OCI-M2 (cell line): ENCODE measurements around the gene CAMK1G.

Experiments used
- DNase-seq: peaks from one replicate; lab custom pipeline; 2025; ENCODE audit not compliant: unreplicated experiment; lab: John Stamatoyannopoulos, UW

CAMK1G gene

DNA sequence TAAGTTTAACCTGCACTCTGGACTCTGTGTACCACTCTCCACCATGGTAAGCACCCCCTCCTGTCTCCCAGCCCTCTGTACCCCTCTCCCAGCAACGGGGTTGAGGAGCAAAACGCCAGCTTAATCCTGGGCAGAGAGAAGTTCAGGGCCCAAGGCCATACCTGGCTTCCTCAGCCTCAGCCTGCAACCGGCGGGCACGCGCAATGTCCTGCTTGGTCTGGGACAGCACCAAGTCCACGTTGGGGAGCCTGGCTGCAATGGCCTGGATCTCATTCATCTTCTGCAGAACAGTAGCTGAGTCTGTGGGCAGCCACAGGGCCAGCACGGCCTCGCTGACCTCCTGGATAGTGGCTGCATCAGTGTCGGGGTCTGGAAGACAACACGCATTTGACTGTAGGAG lies 34.8 kb downstream of the CAMK1G start:
- DNase-seq, result no peak

DNA sequence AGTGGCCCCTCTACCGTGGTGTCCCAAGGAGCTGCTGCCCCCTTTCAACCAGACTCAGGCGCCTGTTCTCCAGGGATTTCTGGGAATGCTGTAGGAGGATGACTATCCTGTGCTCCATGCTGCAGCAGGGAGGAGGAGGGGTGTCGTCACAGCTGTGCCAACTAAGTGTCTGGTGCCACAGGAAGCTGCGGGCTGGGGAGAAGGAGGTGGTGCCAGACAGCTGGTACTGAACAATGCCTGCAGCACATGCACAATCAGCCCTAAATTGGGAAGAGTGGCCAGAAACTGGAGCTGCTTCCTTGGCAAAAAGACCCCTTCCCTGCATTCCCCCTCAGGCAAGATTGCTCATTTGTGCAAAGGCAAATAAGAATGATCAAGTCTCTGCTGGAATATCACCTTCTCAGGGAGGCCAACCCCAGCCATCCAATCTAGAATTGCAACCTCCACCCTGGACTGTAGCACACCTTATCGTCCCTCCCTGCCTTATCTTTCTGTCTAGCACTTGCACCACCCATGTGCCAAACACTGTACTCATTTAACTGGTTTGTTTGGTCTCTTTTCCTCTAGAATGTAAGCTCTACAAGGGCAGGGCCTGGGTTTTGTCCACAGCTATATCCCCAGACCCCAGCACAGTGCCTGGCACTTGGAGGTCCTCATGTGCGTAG lies 35.4 kb downstream of the CAMK1G start:
- no peak for DNase-seq

DNA sequence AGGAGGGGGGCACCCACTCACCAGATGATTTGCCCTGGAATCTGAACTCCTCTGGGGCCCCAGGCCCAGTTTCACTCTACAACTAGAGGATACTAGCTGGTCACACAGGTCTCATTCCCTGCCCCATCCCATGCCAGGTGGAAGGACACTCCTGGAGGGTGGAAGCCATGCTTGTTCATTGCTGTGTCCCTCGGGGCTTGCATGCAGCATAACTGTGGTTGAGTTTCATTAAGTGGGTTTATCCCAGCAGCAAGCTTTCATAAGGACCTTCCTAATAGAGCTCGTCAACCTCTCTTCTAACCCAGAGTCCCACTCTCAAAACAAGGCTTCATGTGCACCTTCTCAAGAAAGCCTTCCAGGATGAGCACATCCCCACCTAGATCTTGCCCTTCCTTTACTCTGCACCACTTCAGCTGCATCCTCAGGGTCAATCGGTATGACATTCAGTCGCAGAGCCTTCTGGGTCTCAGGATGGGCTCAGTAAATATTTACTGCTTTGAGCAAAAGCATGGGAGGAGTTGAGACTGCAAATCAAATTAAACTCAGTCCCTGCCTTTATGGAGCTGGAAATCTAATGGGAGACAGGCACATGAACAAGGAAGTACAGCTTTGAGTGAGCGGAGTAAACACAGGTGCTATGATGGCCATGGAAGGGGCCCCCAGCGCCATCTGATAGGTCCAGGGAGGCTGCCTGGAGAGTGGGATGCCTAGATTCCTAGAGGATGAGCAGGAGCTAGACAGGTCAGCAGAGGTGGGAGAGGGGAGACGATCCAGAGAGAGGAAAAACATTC lies 36.4 kb downstream of the CAMK1G start:
- no peak for DNase-seq

DNA sequence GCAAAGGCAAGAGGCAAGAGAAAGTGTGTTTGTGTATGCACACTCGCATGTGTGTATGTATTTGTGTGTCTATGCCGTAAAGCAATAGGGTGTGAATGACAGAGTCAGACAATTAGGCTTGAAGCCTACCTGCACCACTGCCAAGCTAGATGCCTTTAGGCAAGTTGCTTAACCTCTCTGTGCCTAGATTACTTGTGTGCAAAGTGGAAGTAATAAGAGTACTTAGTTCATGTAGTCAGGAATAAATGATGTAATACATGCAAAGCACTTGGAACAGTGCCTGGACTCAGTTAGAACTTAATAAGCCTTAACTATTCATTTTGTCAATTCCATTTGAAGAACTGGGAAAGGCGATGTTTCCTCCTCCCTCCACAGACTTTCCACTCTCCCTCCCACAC lies 37.0 kb downstream of the CAMK1G start:
- no peak for DNase-seq

DNA sequence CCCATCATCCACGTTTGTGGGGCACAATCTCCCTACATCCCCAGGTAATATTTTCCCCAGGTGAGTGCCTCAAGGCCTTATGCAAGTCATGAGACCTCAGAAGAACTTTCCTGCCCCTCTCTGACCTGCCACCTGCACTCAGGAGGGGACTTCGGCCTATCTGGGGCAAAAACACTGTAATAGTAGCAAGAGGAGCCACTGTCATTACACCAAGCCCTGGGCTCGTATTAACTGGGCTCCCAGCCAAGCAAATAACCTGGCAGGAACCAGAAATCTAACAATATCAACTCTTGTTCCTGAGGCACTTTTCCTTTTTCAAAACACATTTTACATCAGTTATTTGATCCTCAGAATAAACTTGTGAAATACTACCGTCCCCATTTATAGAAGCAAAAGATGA lies 37.8 kb downstream of the CAMK1G start:
- no peak for DNase-seq

DNA sequence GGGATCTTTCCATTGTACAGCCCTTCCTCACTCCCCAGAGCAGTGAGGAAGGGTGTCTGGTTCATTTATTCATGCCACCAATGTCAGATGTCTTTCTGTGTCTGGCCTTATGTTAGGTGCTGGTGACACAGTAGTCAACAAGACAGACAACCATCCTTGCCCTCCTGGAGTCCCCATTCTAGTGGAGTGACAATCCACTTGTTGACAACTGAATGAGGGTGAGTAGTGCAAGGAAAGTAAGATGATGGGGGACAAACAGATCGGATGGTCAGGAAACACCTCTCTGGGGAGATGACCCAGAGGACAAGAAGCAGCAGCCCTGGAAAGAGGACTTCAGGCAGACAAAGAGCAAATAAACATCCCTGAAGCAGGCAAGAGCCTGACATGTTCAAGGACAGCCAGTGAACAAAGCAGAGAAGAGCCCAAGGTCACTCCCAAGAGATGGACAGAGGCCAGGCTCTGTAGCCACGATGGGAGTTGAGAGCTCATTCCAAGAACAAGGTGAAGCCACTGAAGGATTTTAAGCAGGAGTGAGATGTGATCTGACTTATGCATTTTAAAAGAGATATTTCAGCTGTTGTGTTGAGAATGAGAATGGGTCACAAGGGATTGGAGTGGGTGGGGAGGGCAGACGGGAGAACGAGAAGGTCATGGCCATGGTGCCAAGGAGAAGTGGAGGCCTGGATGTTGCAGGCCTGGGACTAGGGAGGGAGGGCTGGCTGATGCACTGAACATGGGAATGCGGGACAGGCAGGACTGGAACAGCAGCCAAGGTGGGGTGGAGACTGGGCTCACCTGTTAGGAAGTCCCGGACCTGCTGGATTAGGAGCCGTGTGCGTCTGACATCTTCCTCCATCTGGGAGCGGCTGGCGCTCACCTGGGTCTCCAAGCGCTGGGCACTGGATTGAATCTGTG lies 38.5 kb downstream of the CAMK1G start:
- no peak for DNase-seq

DNA sequence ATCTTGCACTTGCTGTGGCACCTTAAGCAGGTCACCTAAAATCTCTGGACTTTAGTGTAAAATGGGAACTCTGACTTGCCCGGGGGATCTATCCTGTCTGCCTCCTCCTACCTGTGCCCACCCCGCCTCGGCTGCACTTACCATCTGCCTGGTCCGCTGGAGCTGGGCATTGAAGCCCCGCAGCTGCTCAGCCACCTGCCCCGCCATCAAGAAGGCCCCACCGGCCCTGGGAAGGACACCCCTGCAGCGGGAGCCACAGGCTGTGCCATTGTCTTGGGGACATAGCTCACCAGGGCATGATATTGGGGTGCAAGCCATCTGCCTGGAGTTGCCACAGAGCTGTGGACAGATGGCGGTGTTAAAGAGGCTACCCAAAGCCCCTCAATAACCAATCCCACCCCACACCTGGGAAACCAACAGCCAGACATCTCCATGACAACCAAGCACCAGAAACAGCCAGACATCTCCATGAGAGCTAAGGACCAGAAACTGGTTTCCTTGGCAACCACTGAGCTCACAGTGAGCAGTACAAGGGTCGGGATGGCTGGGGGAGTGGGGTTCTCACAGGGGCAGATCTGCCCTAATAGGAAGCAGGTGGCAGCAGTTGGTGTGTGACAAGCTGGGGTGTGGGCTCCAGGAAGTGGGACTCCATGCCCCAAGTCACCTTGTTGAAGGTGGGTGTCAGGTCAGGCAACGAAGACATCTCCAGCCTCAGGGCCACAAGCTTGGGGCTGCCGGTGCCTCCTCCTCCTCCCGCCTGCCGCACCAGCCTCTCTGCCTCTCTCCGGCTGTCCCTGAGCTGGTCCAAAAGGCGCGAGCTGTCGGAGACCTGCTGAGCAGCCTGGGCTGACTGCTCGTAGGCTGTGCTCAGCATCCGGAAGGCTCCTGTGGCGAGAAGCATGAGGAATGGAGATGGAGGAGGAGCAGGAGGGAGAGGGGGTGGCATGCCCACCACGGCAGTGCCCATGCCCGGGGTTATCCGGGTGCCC lies 39.6 kb downstream of the CAMK1G start:
- no peak for DNase-seq

DNA sequence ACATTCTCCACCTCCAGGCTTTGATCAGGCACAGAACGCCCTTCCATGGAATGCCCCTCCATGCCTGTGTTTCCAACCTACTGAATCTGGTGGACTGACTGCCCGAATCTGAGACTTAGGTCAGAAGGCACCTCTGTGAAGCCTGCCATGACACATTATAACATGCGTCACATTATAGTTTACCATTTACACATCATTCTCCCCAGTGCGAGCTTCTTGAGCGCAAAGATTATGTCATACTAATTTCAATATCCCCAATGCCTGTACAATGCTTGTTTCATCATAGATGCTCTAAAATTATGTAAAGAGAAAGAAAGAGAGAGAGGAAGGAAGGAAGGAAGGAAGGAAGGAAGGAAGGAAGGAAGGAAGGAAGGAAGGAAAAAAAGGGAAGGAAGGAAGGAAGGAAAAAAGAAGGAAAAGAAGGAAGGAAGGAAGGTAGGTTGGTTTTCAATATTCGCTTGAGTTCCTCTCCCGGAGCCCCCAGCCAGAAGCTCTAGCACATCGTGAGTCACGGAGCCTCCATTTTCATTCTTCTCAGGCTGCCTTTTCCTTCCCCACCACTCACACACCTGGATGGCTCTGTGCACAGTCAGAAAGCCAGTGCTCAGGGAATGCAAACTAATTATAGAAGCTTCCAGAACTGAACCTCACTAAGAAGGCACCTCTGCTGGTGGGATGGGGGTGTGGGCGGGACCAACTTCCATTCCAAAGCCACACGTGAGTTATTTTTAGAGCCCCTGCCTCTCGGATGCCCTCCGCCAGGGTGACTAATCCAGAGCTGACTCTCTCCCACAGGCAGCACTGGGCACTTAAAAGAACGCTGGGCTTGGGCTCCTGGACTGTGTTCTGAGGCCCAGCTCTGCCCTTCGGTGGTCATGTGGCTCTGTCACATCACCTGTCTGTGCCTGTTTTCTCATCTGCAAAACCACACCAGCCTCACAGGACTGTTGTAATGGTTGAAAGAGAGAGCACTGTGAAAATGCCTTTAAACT lies 41.3 kb downstream of the CAMK1G start:
- no peak for DNase-seq

DNA sequence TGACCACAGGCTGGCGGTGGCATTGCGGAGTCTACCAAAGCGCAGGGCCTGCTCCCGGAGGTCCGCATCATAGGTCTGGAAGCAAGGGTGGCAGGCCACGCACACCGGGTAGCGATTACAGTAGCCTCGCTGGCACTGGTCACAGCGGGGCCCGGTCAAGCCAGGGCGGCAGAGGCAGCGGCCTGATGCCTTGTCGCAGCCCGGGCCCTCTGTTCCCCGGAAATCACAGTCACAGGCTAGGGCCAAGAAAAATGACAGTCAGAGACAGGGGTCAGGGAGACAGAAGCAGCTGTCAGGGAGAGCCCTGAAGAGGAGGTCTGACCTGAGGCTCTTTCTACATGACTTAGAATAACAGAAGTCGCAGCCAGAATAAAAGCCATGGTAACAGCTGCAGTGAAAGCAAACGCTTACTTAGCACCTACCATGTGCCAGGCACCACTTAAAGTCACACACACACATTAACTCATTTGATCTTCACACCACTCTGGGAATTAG lies 42.3 kb downstream of the CAMK1G start:
- no peak for DNase-seq

DNA sequence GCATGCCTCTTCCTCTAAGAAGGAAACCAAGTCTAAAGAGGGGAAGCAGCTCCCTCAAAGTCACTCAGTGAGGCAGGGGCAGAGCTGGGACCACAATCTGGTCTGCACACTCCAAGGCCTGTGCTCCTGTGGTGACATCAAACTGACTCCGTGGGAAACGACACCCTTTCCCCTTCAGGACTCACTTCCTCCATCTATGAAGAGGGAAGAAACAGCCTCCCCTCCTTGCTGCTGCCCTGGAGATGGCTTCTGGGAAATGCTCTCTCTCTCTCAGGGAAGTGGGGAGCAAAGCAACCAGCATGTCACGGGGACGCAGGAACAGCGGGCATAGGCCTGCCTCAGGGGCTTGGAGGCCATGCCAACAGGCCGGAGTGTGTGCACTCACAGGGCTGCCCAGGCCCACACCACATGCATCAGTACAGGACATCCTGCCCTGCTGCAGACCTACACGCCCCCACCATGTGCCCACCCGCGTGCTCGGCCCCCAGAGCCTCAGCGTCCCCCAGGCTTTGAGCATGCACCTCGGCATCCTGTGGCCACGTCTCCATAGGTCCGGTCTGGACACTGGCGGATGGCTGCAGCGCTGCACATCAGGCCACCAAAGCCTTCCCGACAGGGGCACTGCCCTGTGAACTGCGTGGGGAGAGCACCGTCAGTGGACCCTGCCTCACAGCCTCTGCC lies 43.0 kb downstream of the CAMK1G start:
- no peak for DNase-seq

DNA sequence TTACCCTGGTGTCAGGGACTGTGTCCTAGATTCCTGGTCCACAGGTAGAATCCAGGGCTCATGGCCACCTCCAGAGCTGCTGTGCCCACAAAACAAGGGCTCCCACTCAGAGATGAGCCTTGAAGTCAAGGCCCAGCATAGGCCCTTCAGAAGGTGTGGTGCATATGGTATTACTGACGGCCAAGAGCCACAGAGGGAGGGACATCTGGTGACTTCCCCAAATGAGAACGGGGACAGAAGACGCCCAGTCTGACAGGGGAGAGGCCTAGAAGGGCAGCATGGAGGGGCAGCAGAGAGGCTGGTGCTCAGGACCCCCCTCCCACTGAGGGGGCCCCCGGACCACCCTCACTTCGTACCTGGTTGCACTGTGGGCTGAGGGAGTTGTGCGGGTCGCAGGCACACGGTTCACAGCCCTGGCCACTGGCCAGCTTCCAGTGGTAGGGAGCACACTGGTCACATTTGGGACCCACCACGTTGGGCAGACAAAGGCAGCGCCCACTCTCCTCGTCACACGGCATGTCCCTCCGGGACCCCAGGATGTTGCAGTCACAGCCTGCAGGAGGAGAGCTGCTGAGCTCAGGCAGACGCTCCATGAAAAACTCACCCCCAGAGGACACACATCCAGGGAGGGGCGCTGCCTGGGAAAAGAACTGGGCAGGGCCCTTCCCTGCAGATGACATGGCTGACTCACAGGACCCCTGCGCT lies 43.7 kb downstream of the CAMK1G start:
- no peak for DNase-seq

DNA sequence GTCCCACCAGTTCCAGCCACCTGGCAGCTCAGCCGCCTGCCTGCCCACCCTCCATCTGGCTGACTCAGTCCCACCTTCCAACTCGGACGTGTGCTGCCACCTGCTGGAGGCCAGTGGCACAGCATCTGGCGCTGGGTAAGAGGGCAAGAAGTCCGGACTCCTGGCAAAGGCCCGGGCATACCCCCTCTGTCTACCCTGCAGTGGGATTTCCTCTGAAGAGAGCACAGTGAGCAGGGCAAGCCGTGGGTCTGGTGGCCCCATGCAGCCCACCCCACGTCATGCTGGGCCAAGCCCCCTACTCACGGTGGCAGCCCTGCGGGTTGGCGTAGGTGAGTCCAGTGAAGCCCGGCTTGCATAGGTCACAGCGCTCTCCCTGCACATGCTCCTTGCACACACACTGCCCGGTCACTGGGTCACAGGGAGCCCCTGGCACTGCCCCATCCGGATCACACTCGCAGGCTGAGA lies 44.2 kb downstream of the CAMK1G start:
- no peak for DNase-seq

DNA sequence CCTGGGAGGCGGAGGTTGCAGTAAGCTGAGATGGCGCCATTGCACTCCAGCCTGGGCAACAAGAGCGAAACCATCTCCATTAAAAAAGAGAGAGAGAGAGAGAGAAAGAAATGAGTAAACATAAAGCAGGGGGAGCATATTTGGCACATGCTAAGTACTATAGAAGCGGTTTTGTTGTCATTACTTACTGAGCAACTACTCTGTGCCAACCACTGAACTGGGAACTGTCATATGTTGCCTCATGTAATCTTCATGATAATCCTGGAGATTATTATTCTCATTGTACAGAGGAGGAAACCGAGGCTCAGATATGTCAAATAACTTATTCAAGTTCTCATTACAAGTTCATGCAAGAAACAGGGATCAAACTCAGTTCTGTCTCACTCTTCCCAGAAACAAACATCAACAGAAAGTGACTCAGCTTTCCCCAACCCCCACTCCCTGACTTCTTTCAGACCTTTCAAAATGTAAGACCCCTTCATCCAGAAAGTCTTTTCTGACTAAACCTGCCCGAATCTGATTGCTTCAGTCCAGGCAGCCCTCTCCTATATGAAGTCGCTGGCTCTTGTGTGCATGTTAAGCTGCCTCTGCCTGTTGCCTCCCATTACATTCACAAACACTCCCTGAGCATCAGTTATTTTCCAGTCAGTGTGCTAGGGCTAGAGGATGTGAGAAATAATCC lies 45.2 kb downstream of the CAMK1G start:
- DNase-seq, result no peak

DNA sequence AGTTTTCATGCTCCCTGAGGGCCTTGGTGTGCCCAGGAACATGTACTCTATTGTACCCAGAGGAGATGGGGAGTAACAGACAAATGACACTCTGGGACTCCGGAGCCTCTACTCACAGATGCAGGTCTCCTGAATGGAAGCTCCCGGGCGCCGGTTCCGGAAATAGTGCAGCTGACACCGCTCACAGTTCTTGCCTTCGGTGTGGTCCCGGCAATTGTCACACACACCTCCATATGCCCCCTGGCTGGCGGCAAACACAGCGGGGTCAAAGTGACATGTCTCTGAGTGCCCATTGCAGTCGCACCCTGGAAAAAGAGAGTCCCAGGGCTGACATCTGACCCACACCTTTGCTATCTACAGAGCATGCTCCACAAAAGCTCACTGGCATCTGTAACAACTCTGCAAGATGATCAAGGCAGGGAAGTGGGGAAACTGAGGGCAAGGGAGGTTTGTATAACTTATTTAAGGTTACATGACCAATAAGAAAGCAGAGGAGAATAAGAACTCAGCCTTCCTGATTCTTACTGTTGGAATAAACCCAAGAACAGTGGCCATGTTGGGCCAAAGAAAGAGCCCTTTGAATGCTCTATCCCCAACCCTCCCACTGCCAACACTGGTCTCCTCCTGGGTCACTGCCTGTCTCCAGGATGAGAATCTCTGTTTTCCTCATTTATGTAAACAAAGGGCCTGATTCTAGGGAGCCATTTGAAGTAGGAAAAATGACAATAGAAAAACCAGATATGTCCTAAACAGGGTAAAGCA lies 46.3 kb downstream of the CAMK1G start:
- no peak for DNase-seq

DNA sequence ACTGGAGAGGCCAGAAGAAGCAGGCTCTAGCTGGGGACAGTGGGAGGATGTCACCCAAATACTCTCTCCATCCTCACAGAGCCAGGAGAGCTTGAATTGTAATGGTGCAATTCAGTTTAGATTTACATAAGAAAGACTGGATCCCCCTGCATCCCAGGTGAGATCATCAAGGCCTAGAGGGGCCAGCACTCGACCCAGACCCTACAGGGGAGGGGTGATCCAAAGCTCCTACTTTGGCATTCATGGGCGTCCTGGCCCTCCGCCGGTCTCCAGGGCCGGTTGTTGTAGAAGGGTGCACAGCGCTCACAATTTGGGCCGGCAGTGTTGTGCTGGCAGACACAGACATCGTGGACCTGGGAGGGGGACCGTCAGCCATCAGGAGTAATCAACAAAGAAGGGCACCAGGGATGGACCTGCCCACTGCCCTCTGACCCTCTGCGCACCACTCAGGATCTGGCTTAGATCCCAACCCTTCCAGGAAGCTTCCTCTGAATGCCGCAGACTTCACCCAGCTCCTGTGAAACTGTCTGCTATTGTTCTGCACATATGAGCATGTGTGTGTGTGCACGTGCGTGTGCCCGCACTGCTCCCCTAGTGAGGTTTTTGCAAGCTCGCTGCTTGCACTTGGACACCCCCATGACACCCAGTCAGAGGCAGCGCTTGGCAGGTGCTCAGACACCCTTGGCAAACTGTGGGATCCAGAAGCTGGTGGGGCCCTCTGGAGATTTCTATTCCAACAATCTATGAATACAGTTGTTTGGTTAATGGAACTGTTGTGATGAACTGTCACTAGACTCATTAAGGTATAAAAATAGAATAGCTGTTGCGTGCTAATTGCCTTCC lies 47.1 kb downstream of the CAMK1G start:
- no peak for DNase-seq
